Breast epithelium (tissue), 4 donors: ENCODE results near the gene NAV3. TPM values are rescaled to one million over a fixed set of nuclear protein-coding genes. Genes with fewer than 3 reads are reported as not detected.
A peak's percentile ranks its signal among the peaks of the same experiment; 100 is the strongest.

Experiments used
- DNase-seq, 2 donors: peaks; one replicate each; pipeline ENCODE4 v3.0.0-alpha.2; 2019; ENCODE audit warnings: low spot score in 2 of 2
- H3K27ac ChIP-seq, 2 donors: fragments of 200-600 bp; sonication (generic) in 1 of 2; one replicate each; pipeline ENCODE4 v1.5.1; 2016 to 2019; ENCODE audit warnings: mild to moderate bottlenecking in 1 of 2
- H3K27me3 ChIP-seq, 2 donors: fragments of 200-600 bp; sonication (generic) in 1 of 2; one replicate each; pipeline versions ENCODE4 v1.5.1 to v1.6.0; 2017 to 2019; ENCODE audit warnings: control low read depth in 1 of 2, mild to moderate bottlenecking in 1 of 2
- H3K36me3 ChIP-seq: fragments of 200-600 bp; one replicate; pipeline ENCODE4 v1.5.1; 2019
- H3K4me1 ChIP-seq, 2 donors: fragments of 200-600 bp; sonication (generic); one replicate each; pipeline ENCODE4 v1.5.1; 2016 to 2019; ENCODE audit warnings: control low read depth in 1 of 2
- H3K4me3 ChIP-seq, 3 donors: fragments of 200-600 bp; sonication (generic); 1 replicate in 2 of 3; 2 replicates in 1 of 3; pipeline ENCODE4 v1.5.1; 2016 to 2019; ENCODE audit warnings: mild to moderate bottlenecking in 3 of 3, moderate library complexity in 2 of 3
- H3K9me3 ChIP-seq, 2 donors: fragments of 200-600 bp; sonication (generic) in 1 of 2; one replicate each; pipeline ENCODE4 v1.5.1; 2016 to 2019; ENCODE audit warnings: control low read depth in 1 of 2
- CTCF ChIP-seq, 3 donors: fragments of 450-650 bp; IDR thresholded peaks; one replicate each; pipeline ENCODE4 v1.5.1; 2016 to 2017; ENCODE audit warnings: antibody characterized with exemption in 3 of 3, mild to moderate bottlenecking in 3 of 3, moderate library complexity in 3 of 3
- POLR2A ChIP-seq: fragments of 450-650 bp; IDR thresholded peaks from one replicate; pipeline ENCODE4 v1.6.1; 2016; ENCODE audit warnings: antibody characterized with exemption, mild to moderate bottlenecking, moderate library complexity
- POLR2AphosphoS5 ChIP-seq, 3 donors: sonication (generic); formaldehyde crosslinking; IDR thresholded peaks; one replicate each; pipeline ENCODE4 v1.6.1; 2017; ENCODE audit warnings: antibody characterized with exemption in 3 of 3
- intact Hi-C: fragments of 100-400 bp; cut with DNase I; formaldehyde crosslinking; loops from one replicate; pipeline ENCODE4 v1.15.1; 2023; ENCODE audit warnings: low total_unique reads
- total RNA-seq, 3 donors: library from RNA; depleted of rRNA; stranded (reverse); fragments of >200 nt; gene quantifications; one replicate each; pipeline ENCODE4 v1.1.0, GENCODE V29; 2016

NAV3 gene
- total RNA-seq, 3 donors from 2014 or later: 25.6 to 46.1 (median 41.1) TPM

GRCh38 chr12:78081590-78082314 lies 251.1 kb downstream of the NAV3 start:
- H3K4me1 ChIP-seq: no peaks in the 10 kb centered on the region
- TF ChIP-seq POLR2A (no peak), CTCF (IDR thresholded peaks at IDR 0.05) (no peak), POLR2AphosphoS5 (IDR thresholded peaks at IDR 0.05) (no peak)
- intact Hi-C loops: no loop called here
- no peaks in the 10 kb centered on the region for H3K27me3 ChIP-seq
- H3K4me3 ChIP-seq: no peak overlapping the region
- no peaks in the 10 kb centered on the region for H3K9me3 ChIP-seq
- H3K27ac ChIP-seq: no peak overlapping the region
- no peaks in the 10 kb centered on the region for H3K36me3 ChIP-seq
- DNase-seq: no peak

GRCh38 chr12:78085542-78086182 lies 255.0 kb downstream of the NAV3 start:
- Histone ChIP-seq H3K9me3 (no peaks in the 10 kb centered on the region), H3K36me3 (no peaks in the 10 kb centered on the region), H3K27me3 (no peaks in the 10 kb centered on the region), H3K4me3 (no peak overlapping the region), H3K27ac (no peak overlapping the region), H3K4me1 (no peaks in the 10 kb centered on the region)
- intact Hi-C loops: no loop called here
- no peak for DNase-seq
- TF ChIP-seq CTCF (IDR thresholded peaks at IDR 0.05): no peak

GRCh38 chr12:78086553-78087362 lies 256.1 kb downstream of the NAV3 start:
- no peak overlapping the region for H3K4me3 ChIP-seq

GRCh38 chr12:78087363-78087675 lies 256.6 kb downstream of the NAV3 start:
- H3K27me3 ChIP-seq: no peaks in the 10 kb centered on the region
- intact Hi-C loops: no loop called here
- H3K9me3 ChIP-seq: no peaks in the 10 kb centered on the region
- no peaks in the 10 kb centered on the region for H3K4me1 ChIP-seq
- H3K36me3 ChIP-seq: no peaks in the 10 kb centered on the region
- TF ChIP-seq CTCF (IDR thresholded peaks at IDR 0.05) (no peak), POLR2AphosphoS5 (IDR thresholded peaks at IDR 0.05) (no peak), POLR2A (no peak)
- no peak for DNase-seq
- H3K4me3 ChIP-seq: no peak overlapping the region
- H3K27ac ChIP-seq: no peak overlapping the region

More at GRCh38 chr12:78086553-78087362, 256.1 kb downstream of the NAV3 start:
- Histone ChIP-seq H3K36me3 (no peaks in the 10 kb centered on the region), H3K4me1 (no peaks in the 10 kb centered on the region), H3K27ac (no peak overlapping the region), H3K9me3 (no peaks in the 10 kb centered on the region), H3K27me3 (no peaks in the 10 kb centered on the region)
- no peak for TF ChIP-seq POLR2AphosphoS5 (IDR thresholded peaks at IDR 0.05)
- no peak for TF ChIP-seq CTCF (IDR thresholded peaks at IDR 0.05)
- TF ChIP-seq POLR2A: no peak
- DNase-seq: no peak
- intact Hi-C loops: no loop called here

GRCh38 chr12:78088391-78088832 lies 257.7 kb downstream of the NAV3 start:
- Histone ChIP-seq H3K27ac (peak overlapping the region in 1 of 2 donors; percentile 52), H3K36me3 (no peaks in the 10 kb centered on the region)

More at GRCh38 chr12:78088391-78088832, 257.7 kb downstream of the NAV3 start:
- no peak for DNase-seq
- H3K4me3 ChIP-seq: peak overlapping the region; percentile 4 to 56 (median 24)
- intact Hi-C loops: no loop called here
- no peaks in the 10 kb centered on the region for H3K27me3 ChIP-seq
- no peak for TF ChIP-seq CTCF (IDR thresholded peaks at IDR 0.05)
- TF ChIP-seq POLR2AphosphoS5 (IDR thresholded peaks at IDR 0.05): no peak
- no peak for TF ChIP-seq POLR2A
- H3K4me1 ChIP-seq: no peaks in the 10 kb centered on the region
- no peaks in the 10 kb centered on the region for H3K9me3 ChIP-seq
